Erythroblast (primary cell): ENCODE results near the gene ZBTB8A.
"Not testable (repeated sequence)": the region's sequence is repeated elsewhere in the genome, so short reads cannot be mapped to it uniquely, and the experiment has no call there.

Experiments used
- GATA1 ChIP-seq: IDR thresholded peaks from 2 replicates; pipeline ENCODE4 v1.6.1; 2011; ENCODE audit warnings: low read depth, mild to moderate bottlenecking, control low read depth, low read length, moderate library complexity
- POLR2A ChIP-seq: IDR thresholded peaks from 2 replicates; pipeline ENCODE4 v1.6.1; 2011; ENCODE audit warnings: mild to moderate bottlenecking, low read length

- TF ChIP-seq POLR2A, GATA1: not testable (repeated sequence)
Observed at GRCh38 chr1:32630173-32630572, 90.9 kb downstream of the ZBTB8A start.
